ENCODE results near the gene TMEM273.

DNA sequence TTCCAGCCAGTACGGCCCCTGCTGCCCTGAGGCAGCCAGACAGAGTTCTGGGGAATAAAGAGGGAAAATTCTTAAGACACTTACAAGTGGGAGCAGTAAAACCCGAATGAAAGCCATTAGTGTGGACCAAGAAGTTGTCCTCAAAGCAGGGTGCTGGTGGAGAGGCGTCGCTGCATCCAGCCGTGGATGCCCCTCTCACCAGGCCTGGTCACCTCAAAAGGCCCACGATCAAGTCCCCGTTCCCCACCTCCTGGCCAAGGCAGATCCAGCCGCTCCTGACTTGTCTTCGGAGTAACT is 73.5 kb downstream of the TMEM273 start:
- TF ChIP-seq, protein P1, sequence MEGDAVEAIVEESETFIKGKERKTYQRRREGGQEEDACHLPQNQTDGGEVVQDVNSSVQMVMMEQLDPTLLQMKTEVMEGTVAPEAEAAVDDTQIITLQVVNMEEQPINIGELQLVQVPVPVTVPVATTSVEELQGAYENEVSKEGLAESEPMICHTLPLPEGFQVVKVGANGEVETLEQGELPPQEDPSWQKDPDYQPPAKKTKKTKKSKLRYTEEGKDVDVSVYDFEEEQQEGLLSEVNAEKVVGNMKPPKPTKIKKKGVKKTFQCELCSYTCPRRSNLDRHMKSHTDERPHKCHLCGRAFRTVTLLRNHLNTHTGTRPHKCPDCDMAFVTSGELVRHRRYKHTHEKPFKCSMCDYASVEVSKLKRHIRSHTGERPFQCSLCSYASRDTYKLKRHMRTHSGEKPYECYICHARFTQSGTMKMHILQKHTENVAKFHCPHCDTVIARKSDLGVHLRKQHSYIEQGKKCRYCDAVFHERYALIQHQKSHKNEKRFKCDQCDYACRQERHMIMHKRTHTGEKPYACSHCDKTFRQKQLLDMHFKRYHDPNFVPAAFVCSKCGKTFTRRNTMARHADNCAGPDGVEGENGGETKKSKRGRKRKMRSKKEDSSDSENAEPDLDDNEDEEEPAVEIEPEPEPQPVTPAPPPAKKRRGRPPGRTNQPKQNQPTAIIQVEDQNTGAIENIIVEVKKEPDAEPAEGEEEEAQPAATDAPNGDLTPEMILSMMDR (IDR thresholded peaks at IDR 0.05; ENCODE audit: low read depth, low read length), result no peak
- TF ChIP-seq EZH2phosphoT487 (IDR thresholded peaks at IDR 0.05; ENCODE audit: low read depth), result no peak
